HG02642 (cell line): ENCODE results near the gene KCNE1.
"Not testable (repeated sequence)": the region's sequence is repeated elsewhere in the genome, so short reads cannot be mapped to it uniquely, and the experiment has no call there.

Experiments used
- ATAC-seq: cut with Tn5 transposase; IDR thresholded peaks from one replicate; pipeline ENCODE4 v1.9.1; 2021; ENCODE audit warnings: mild to moderate bottlenecking; ENCODE audit not compliant: unreplicated experiment, poor library complexity

Gene KCNE1

GRCh38 chr21:34429710-34430109 lies 82.3 kb downstream of the KCNE1 start:
- ATAC-seq = not testable (repeated sequence)

GRCh38 chr21:34428441-34428840 lies 83.6 kb downstream of the KCNE1 start:
- not testable (repeated sequence) for ATAC-seq

- not testable (repeated sequence) for ATAC-seq
Observed at GRCh38 chr21:34427339-34427738, 84.7 kb downstream of the KCNE1 start.

GRCh38 chr21:34423805-34424204 lies 88.2 kb downstream of the KCNE1 start, which contains the start of gene SMIM34:
TSS of gene SMIM34 (minus strand) at chr21:34423951. CDS start at chr21:34423839, 112 bp downstream.
- ATAC-seq = not testable (repeated sequence)

- not testable (repeated sequence) for ATAC-seq
Observed at GRCh38 chr21:34417448-34418077, 94.4 kb downstream of the KCNE1 start.

GRCh38 chr21:34407294-34407693 lies 104.7 kb downstream of the KCNE1 start:
- ATAC-seq = not testable (repeated sequence)

GRCh38 chr21:34406676-34407075 lies 105.3 kb downstream of the KCNE1 start:
- ATAC-seq = not testable (repeated sequence)

GRCh38 chr21:34406102-34406501 lies 105.9 kb downstream of the KCNE1 start:
- not testable (repeated sequence) for ATAC-seq

GRCh38 chr21:34405686-34406085 lies 106.3 kb downstream of the KCNE1 start:
- ATAC-seq = not testable (repeated sequence)

GRCh38 chr21:34404742-34405141 lies 107.3 kb downstream of the KCNE1 start:
- not testable (repeated sequence) for ATAC-seq

- ATAC-seq = not testable (repeated sequence)
Observed at GRCh38 chr21:34400522-34400921, 111.5 kb downstream of the KCNE1 start.
